ENCODE results near the gene APOL1. TPM values are rescaled to one million over a fixed set of nuclear protein-coding genes. Genes with fewer than 3 reads are reported as not detected.

APOL1 gene
- total and polyA plus RNA-seq, 2 of the 13 experiments (the other 11 are each of a cell fraction or from before 2014, with no cell fraction given), result 20.3 to 75.0 TPM

DNA sequence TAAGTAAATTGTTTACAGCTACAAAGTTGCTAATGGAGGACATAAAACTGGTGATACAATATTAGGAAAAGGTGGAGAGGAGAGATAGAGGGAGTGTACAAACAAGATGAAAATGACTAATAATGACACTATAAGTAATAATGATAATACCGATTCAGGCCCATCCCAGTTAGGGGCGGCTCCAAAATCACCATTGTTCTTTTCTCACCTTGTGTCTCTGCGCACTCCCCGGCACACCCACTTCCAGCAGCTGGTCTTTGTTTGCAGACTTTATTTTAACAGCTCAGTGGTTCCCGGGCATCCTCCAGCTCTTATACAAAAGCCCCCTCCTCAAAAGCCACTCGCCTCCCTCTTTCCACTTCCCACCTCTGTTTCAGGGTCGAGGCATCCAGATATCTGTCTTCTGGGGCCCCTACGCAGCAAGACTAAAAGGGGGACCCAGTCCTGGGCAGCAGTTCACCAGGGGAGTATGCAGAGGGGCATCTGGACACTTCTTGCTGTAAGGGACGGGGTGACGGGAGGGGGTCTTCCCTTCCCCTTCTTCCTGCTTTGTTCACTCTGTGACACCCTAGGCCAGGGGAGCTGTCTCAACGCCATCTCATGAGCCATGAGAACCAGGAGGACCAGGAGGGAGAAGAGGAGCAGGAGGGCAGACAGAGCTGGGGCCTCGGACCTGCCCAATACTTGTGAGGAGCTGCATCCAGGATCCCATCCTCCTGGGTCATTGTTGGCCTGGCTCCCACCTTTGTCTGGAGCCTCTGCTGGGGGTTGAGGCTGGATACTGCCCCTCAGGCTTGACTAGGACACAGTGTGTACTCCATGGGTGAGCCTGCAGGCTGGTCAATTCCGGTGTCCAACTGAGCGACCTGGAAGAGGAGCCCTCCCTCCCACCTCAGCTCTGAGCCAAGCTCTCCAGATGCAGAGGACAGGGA lies 16.3 kb upstream of the APOL1 start:
- no peak for TF ChIP-seq NFYB (CRISPR knock-in tag; IDR thresholded peaks at IDR 0.05)
- no peak for TF ChIP-seq SALL1 (CRISPR knock-in tag; IDR thresholded peaks at IDR 0.05)
- no peak for TF ChIP-seq MLLT10 (CRISPR knock-in tag; IDR thresholded peaks at IDR 0.05)
- TF ChIP-seq, protein P1, sequence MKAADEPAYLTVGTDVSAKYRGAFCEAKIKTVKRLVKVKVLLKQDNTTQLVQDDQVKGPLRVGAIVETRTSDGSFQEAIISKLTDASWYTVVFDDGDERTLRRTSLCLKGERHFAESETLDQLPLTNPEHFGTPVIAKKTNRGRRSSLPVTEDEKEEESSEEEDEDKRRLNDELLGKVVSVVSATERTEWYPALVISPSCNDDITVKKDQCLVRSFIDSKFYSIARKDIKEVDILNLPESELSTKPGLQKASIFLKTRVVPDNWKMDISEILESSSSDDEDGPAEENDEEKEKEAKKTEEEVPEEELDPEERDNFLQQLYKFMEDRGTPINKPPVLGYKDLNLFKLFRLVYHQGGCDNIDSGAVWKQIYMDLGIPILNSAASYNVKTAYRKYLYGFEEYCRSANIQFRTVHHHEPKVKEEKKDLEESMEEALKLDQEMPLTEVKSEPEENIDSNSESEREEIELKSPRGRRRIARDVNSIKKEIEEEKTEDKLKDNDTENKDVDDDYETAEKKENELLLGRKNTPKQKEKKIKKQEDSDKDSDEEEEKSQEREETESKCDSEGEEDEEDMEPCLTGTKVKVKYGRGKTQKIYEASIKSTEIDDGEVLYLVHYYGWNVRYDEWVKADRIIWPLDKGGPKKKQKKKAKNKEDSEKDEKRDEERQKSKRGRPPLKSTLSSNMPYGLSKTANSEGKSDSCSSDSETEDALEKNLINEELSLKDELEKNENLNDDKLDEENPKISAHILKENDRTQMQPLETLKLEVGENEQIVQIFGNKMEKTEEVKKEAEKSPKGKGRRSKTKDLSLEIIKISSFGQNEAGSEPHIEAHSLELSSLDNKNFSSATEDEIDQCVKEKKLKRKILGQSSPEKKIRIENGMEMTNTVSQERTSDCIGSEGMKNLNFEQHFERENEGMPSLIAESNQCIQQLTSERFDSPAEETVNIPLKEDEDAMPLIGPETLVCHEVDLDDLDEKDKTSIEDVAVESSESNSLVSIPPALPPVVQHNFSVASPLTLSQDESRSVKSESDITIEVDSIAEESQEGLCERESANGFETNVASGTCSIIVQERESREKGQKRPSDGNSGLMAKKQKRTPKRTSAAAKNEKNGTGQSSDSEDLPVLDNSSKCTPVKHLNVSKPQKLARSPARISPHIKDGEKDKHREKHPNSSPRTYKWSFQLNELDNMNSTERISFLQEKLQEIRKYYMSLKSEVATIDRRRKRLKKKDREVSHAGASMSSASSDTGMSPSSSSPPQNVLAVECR (CRISPR knock-in tag; IDR thresholded peaks at IDR 0.05; ENCODE audit: borderline replicate concordance), result no peak
- TF ChIP-seq RBFOX2 (IDR thresholded peaks at IDR 0.05; ENCODE audit: low read depth, low read length), result peak; percentile 61
- no peaks in the 10 kb centered on the region for H3K9me3 ChIP-seq (ENCODE audit: low read length)
- POLR2A ChIA-PET, result interaction anchor here (0.8 to 6.1 kb wide), 2 partner anchors 15 to 245 kb away, joined by 3 to 102 read pairs; partner anchors contain the start of genes APOL1 and TXN2
- 0 out of 2 replicates have a peak, but pooled peaks cover 4% of the 10 kb centered on the region for H4K20me1 ChIP-seq (ENCODE audit: insufficient read depth, low read length)
- CTCF ChIA-PET (ENCODE audit: low intra/inter-chr PET ratio, low total read pairs), result no interaction called here
- FAIRE-seq, result no peak
- DNase-seq (ENCODE audit: low spot score), result no peak
- H3K27ac ChIP-seq (ENCODE audit: extremely low read length, insufficient read depth, low read length), result no peak overlapping the region
- BruUV-seq (replicated peaks), result no TSS peak
- H3K79me2 ChIP-seq (ENCODE audit: insufficient read depth, low read length), result peaks cover 49% of the 10 kb centered on the region
- peaks cover 72% of the 10 kb centered on the region for H3K4me1 ChIP-seq (ENCODE audit: insufficient read depth, low read length)
- peak overlapping the region; percentile 71 to 94 (median 81) for H3K4me3 ChIP-seq (replicated peaks in 1 of 3; ENCODE audit: insufficient read depth in 1 of 3, low read depth in 2 of 3, low read length in 3 of 3)
- H3K9ac ChIP-seq (ENCODE audit: insufficient read depth, low read depth, low read length), result peak overlapping the region; percentile 78
- WGBS (ENCODE audit: low lambda C conversion rate), result 97% methylated on average over 11 of the region's 14 CpGs
- in situ Hi-C loops (cut with HindIII; ENCODE audit: extremely low pct_ligation_motif_present, low pct_unique_long_range_greater_than_20kb), result loop anchor here (10.0 kb wide), 1 partner anchor 48 kb away; no protein-coding TSS in a partner anchor
- ATAC-seq, result no peak
- H3K27me3 ChIP-seq (ENCODE audit: control insufficient read depth in 1 of 2, insufficient read depth in 2 of 2, low read length in 2 of 2), result no peaks in the 10 kb centered on the region; a peak in 1 of 5 replicates
- H3K36me3 ChIP-seq (replicated peaks in 1 of 2; ENCODE audit: control insufficient read depth in 1 of 2, insufficient read depth in 2 of 2, low read length in 2 of 2), result peaks cover 8 to 29% of the 10 kb centered on the region in 2 experiments; a peak in 3 of 5 replicates
- H2AFZ ChIP-seq (ENCODE audit: low read length), result no peak overlapping the region
- H3K4me2 ChIP-seq (ENCODE audit: low read depth, low read length), result peak overlapping the region; percentile 94
- intact Hi-C loops (cut with micrococcal nuclease; ENCODE audit: unreplicated experiment), result loop anchor here (5.0 kb wide), 1 partner anchor 34 kb away; the partner anchor contains the start of gene APOL4
